H1 (cell line): ENCODE measurements around the gene DIO3. TPM values are rescaled to one million over a fixed set of nuclear protein-coding genes. Genes with fewer than 3 reads are reported as not detected.

ENCODE experiments used
- CTCF ChIA-PET: fragments of 300-600 bp; sonication (Branson Sonifier 250); formaldehyde crosslinking; loops from one replicate; lab custom pipeline; 2021; ENCODE audit not compliant: partially characterized antibody; lab: Charles Lee
- POLR2A ChIA-PET: fragments of 300-600 bp; sonication (Branson Sonifier 250); formaldehyde crosslinking; loops from one replicate; lab custom pipeline; 2021; ENCODE audit warnings: inconsistent platforms; ENCODE audit not compliant: partially characterized antibody; lab: Charles Lee
- DNase-seq, 2 experiments: peaks; one replicate each; pipeline versions ENCODE4 v3.0.0 to v3.0.0-alpha.2; 2010 to 2022; ENCODE audit warnings: low spot score in 2 of 2, low read depth in 1 of 2, mixed read lengths in 1 of 2
- FAIRE-seq: peaks from 2 replicates; lab custom pipeline; 2011; peaks lifted over from hg19 to GRCh38; lab: Jason Lieb, UNC
- H2AFZ ChIP-seq: 2 replicates; pipeline ENCODE4 v1.8.1; 2012; ENCODE audit warnings: low read length, inconsistent platforms
- H2AK5ac ChIP-seq: 2 replicates; pipeline ENCODE4 v1.6.1; 2013; ENCODE audit warnings: low read depth, low read length
- H2BK120ac ChIP-seq: replicated peaks from 2 replicates; pipeline ENCODE3; 2013; ENCODE audit warnings: low read depth, low read length, inconsistent platforms
- H2BK12ac ChIP-seq: 2 replicates; pipeline ENCODE4 v1.6.1; 2013; ENCODE audit warnings: low read depth, low read length
- H2BK15ac ChIP-seq: 2 replicates; pipeline ENCODE4 v1.6.1; 2013; ENCODE audit warnings: low read length
- H2BK20ac ChIP-seq: 2 replicates; pipeline ENCODE4 v1.6.1; 2013; ENCODE audit warnings: low read length
- H2BK5ac ChIP-seq: 2 replicates; pipeline ENCODE4 v1.6.1; 2013; ENCODE audit warnings: low read depth, low read length
- H3K14ac ChIP-seq: 2 replicates; pipeline ENCODE4 v1.6.1; 2013; ENCODE audit warnings: inconsistent platforms; ENCODE audit not compliant: insufficient read length
- H3K18ac ChIP-seq: 2 replicates; pipeline ENCODE4 v1.6.1; 2013; ENCODE audit warnings: low read length; ENCODE audit errors: extremely low read depth
- H3K23ac ChIP-seq: 2 replicates; pipeline ENCODE4 v1.6.1; 2013; ENCODE audit warnings: inconsistent platforms; ENCODE audit not compliant: insufficient read length
- H3K23me2 ChIP-seq: 2 replicates; pipeline ENCODE4 v1.6.1; 2013; ENCODE audit warnings: low read depth, low read length
- H3K27ac ChIP-seq: 2 replicates; pipeline ENCODE4 v1.6.1; 2011; ENCODE audit warnings: low read depth, low read length, inconsistent platforms
- H3K27me3 ChIP-seq, 4 experiments: replicated peaks in 1 of 4; 1 replicate in 1 of 4; 2 replicates in 3 of 4; pipeline versions ENCODE4 v1.6.1 to v1.8.1; 2011 to 2013; ENCODE audit warnings: low read length in 3 of 4, mild to moderate bottlenecking in 3 of 4, inconsistent platforms in 2 of 4, mixed read lengths in 2 of 4, moderate library complexity in 1 of 4; ENCODE audit not compliant: control insufficient read depth in 3 of 4, insufficient read depth in 3 of 4; ENCODE audit errors: extremely low read depth in 1 of 4
- H3K36me3 ChIP-seq, 4 experiments: 2 replicates each; pipeline versions ENCODE4 v1.6.1 to v1.8.1; 2011 to 2013; ENCODE audit warnings: mild to moderate bottlenecking in 4 of 4, low read length in 3 of 4, moderate library complexity in 2 of 4, control low read depth in 1 of 4, inconsistent platforms in 1 of 4; ENCODE audit not compliant: insufficient read depth in 4 of 4, control insufficient read depth in 2 of 4
- H3K4ac ChIP-seq: replicated peaks from 2 replicates; pipeline ENCODE3; 2013; ENCODE audit warnings: low read length, low read depth, mixed read lengths, inconsistent platforms; ENCODE audit not compliant: insufficient read length
- H3K4me1 ChIP-seq, 4 experiments: replicated peaks in 1 of 4; 1 replicate in 1 of 4; 2 replicates in 3 of 4; pipeline versions ENCODE4 v1.6.1 to v1.8.1; 2011 to 2013; ENCODE audit warnings: low read length in 3 of 4, inconsistent platforms in 2 of 4, mixed read lengths in 1 of 4; ENCODE audit not compliant: insufficient read depth in 4 of 4, control insufficient read depth in 3 of 4
- H3K4me2 ChIP-seq, 2 experiments: 2 replicates each; pipeline versions ENCODE4 v1.6.1 to v1.8.1; 2011 to 2013; ENCODE audit warnings: low read depth in 2 of 2, low read length in 2 of 2, control low read depth in 1 of 2, inconsistent platforms in 1 of 2, mild to moderate bottlenecking in 1 of 2; ENCODE audit not compliant: insufficient read depth in 1 of 2
- H3K4me3 ChIP-seq, 4 experiments: fragments of 200-600, 300-600 bp in 1 of 4; sonication (generic), shearing (Covaris generic), sonication (Bioruptor Twin) in 1 of 4; 2 replicates each; pipeline versions ENCODE4 v1.5.1 to v1.8.1; 2011 to 2016; ENCODE audit warnings: low read length in 4 of 4, low read depth in 3 of 4, control low read depth in 2 of 4, inconsistent platforms in 2 of 4, mild to moderate bottlenecking in 2 of 4, mixed read lengths in 1 of 4, moderate library complexity in 1 of 4; ENCODE audit not compliant: insufficient read depth in 2 of 4; ENCODE audit errors: extremely low read depth in 1 of 4
- H3K56ac ChIP-seq: replicated peaks from 2 replicates; pipeline ENCODE3; 2013; ENCODE audit warnings: low read depth, mild to moderate bottlenecking, mixed read lengths, low read length, inconsistent platforms; ENCODE audit not compliant: insufficient read length
- H3K79me1 ChIP-seq: 2 replicates; pipeline ENCODE4 v1.6.1; 2013; ENCODE audit warnings: low read depth, low read length, control low read depth
- H3K79me2 ChIP-seq, 2 experiments: 2 replicates each; pipeline versions ENCODE4 v1.6.1 to v1.8.1; 2012 to 2013; ENCODE audit warnings: low read length in 2 of 2, mild to moderate bottlenecking in 2 of 2, inconsistent platforms in 1 of 2; ENCODE audit not compliant: insufficient read depth in 2 of 2, control insufficient read depth in 1 of 2
- H3K9ac ChIP-seq, 4 experiments: replicated peaks in 1 of 4; 1 replicate in 1 of 4; 2 replicates in 3 of 4; pipeline versions ENCODE4 v1.6.1 to v1.8.1; 2011 to 2013; ENCODE audit warnings: low read depth in 3 of 4, low read length in 3 of 4, control low read depth in 2 of 4, mild to moderate bottlenecking in 2 of 4, moderate library complexity in 2 of 4, inconsistent platforms in 1 of 4; ENCODE audit errors: extremely low read depth in 1 of 4
- H3K9me3 ChIP-seq, 2 experiments: 2 replicates each; pipeline versions ENCODE4 v1.6.1 to v1.8.1; 2012 to 2013; ENCODE audit warnings: mild to moderate bottlenecking in 2 of 2, moderate library complexity in 2 of 2, control low read depth in 1 of 2, inconsistent platforms in 1 of 2, low read depth in 1 of 2, low read length in 1 of 2, mixed read lengths in 1 of 2; ENCODE audit not compliant: insufficient read depth in 2 of 2
- H4K20me1 ChIP-seq, 2 experiments: replicated peaks in 1 of 2; 2 replicates each; pipeline versions ENCODE3 to v1.8.1; 2011 to 2013; ENCODE audit warnings: inconsistent platforms in 2 of 2, low read length in 2 of 2, mild to moderate bottlenecking in 1 of 2; ENCODE audit not compliant: insufficient read depth in 2 of 2, control insufficient read depth in 1 of 2
- H4K5ac ChIP-seq: 2 replicates; pipeline ENCODE4 v1.6.1; 2013; ENCODE audit warnings: low read length, low read depth, mixed read lengths, inconsistent platforms; ENCODE audit not compliant: insufficient read length
- H4K8ac ChIP-seq: 2 replicates; pipeline ENCODE4 v1.8.0; 2013; ENCODE audit warnings: mild to moderate bottlenecking, moderate library complexity, low read length, inconsistent platforms; ENCODE audit not compliant: insufficient read depth; ENCODE audit errors: extremely low read depth
- H4K91ac ChIP-seq: replicated peaks from 2 replicates; pipeline ENCODE3; 2013; ENCODE audit warnings: low read length, mixed read lengths, inconsistent platforms; ENCODE audit not compliant: insufficient read length
- ATF2 ChIP-seq: IDR thresholded peaks from 2 replicates; pipeline ENCODE4 v1.6.1; 2012; ENCODE audit warnings: low read length, inconsistent platforms
- BCL11A ChIP-seq, 2 experiments: IDR thresholded peaks; one replicate each; pipeline ENCODE4 v1.6.1; 2011; ENCODE audit warnings: low read depth in 2 of 2, low read length in 2 of 2, mild to moderate bottlenecking in 2 of 2
- EZH2 ChIP-seq: fragments of 200-600 bp; sonication (generic); IDR thresholded peaks from 2 replicates; pipeline ENCODE4 v1.7.1; 2012; ENCODE audit warnings: low read depth, mild to moderate bottlenecking, moderate library complexity, low read length, inconsistent platforms; ENCODE audit not compliant: severe bottlenecking
- FOSL1 ChIP-seq: IDR thresholded peaks from 2 replicates; pipeline ENCODE4 v1.6.1; 2011; ENCODE audit warnings: mild to moderate bottlenecking, low read depth, low read length, moderate library complexity; ENCODE audit not compliant: insufficient read depth
- HDAC2 ChIP-seq, 2 experiments: fragments of 300-600 bp in 1 of 2; sonication (generic) in 1 of 2; IDR thresholded peaks; 2 replicates each; pipeline ENCODE4 v1.6.1; 2011 to 2012; ENCODE audit warnings: low read depth in 2 of 2, low read length in 2 of 2, mild to moderate bottlenecking in 2 of 2, moderate library complexity in 2 of 2, borderline replicate concordance in 1 of 2, inconsistent platforms in 1 of 2
- PHF8 ChIP-seq: fragments of 200-600 bp; sonication (generic); conservative IDR thresholded peaks from 2 replicates; pipeline ENCODE4 v1.7.1; 2012; ENCODE audit warnings: low read depth, mild to moderate bottlenecking, inconsistent platforms, low read length, moderate library complexity
- RNF2 ChIP-seq: fragments of 200-900, 300-1000 bp; sonication (generic); IDR thresholded peaks from 2 replicates; pipeline ENCODE4 v1.7.1; 2016; ENCODE audit warnings: borderline replicate concordance, low read depth, mild to moderate bottlenecking, antibody characterized with exemption, low read length; ENCODE audit not compliant: poor library complexity, severe bottlenecking; ENCODE audit errors: missing control alignments
- TBP ChIP-seq: IDR thresholded peaks from 2 replicates; pipeline ENCODE4 v1.6.1; 2011; ENCODE audit warnings: low read depth, low read length, improper control_type of control experiment
- ZNF274 ChIP-seq: IDR thresholded peaks from 2 replicates; pipeline ENCODE4 v1.7.0; 2012; ENCODE audit warnings: low read length, borderline replicate concordance; ENCODE audit errors: extremely low read depth
- WGBS, 2 experiments: shearing (Covaris generic) in 1 of 2; methylation state at CpG; one replicate each; pipeline versions ENCODE4 v1.1.6 to v1.1.7; 2013 to 2015; ENCODE audit warnings: low lambda C conversion rate in 2 of 2, mixed read lengths in 2 of 2, inconsistent platforms in 1 of 2, low coverage in 1 of 2, missing lambda C conversion rate in 1 of 2; ENCODE audit not compliant: insufficient replicate concordance in 2 of 2, insufficient coverage in 1 of 2, insufficient read length in 1 of 2; ENCODE audit errors: extremely low coverage in 1 of 2, missing lambda C conversion rate in 1 of 2; 5-methylcytosine and 5-hydroxymethylcytosine counted together
- polyA plus RNA-seq, 7 experiments: library from polyadenylated mRNA; depleted of rRNA in 3 of 7; stranded (reverse) in 5 of 7; unstranded in 2 of 7; fragments of >200 nt in 5 of 7; fragments of 200-250 nt in 2 of 7; gene quantifications; 1 replicate in 5 of 7; 2 replicates in 1 of 7; 4 replicates in 1 of 7; pipeline versions ENCODE4 v1.2.1 to v1.2.3, GENCODE V29; 2011 to 2013; ENCODE audit warnings: missing spikeins in 2 of 7, mixed read lengths in 2 of 7
- total RNA-seq: library from RNA; stranded (reverse); fragmentation: NEBNext Ultra II Directional; extraction: Animal tissue kit (Norgen Biotek cat#: 25700); gene quantifications from 2 replicates; pipeline ENCODE4 v1.2.1, GENCODE V29; 2021

The DIO3 gene
- total and polyA plus RNA-seq, 2 of the 8 experiments (the other 6 are each of a cell fraction or from before 2014, with no cell fraction given), result 0.17 to 0.19 TPM

GRCh38 chr14:101595887-101596721 is 34.8 kb downstream of the DIO3 start:
- H3K4me1 ChIP-seq, result no peaks in the 10 kb centered on the region
- POLR2A ChIA-PET, result interaction anchor here (0.6 kb wide), 1 partner anchor 121 kb away, joined by 3 read pairs; no protein-coding TSS in a partner anchor
- WGBS, 2 experiments, result 86% methylated on average over 8 of the region's 8 CpGs; no CpG with 5 or more reads in 1 of the 2 experiments
- CTCF ChIA-PET, result no interaction called here
- no peaks in the 10 kb centered on the region for H3K36me3 ChIP-seq
- H4K91ac ChIP-seq, result no peak overlapping the region
- H4K5ac ChIP-seq, result no peak overlapping the region
- H3K4ac ChIP-seq, result no peak overlapping the region
- H3K9me3 ChIP-seq, result no peaks in the 10 kb centered on the region
- no peaks in the 10 kb centered on the region for H3K27me3 ChIP-seq
- H3K14ac ChIP-seq, result no peak overlapping the region
- no peak overlapping the region for H3K4me3 ChIP-seq
- no peaks in the 10 kb centered on the region for H3K79me2 ChIP-seq
- H3K79me1 ChIP-seq, result no peaks in the 10 kb centered on the region
- no peak overlapping the region for H2BK15ac ChIP-seq
- H3K23me2 ChIP-seq, result no peaks in the 10 kb centered on the region; the same call in 1 of the 2 replicates
- no peak overlapping the region for H3K9ac ChIP-seq
- H4K20me1 ChIP-seq, result no peaks in the 10 kb centered on the region
- FAIRE-seq (no peak), DNase-seq (no peak)
- no peak overlapping the region for H3K27ac ChIP-seq
- H2BK12ac ChIP-seq, result no peak overlapping the region
- H2BK5ac ChIP-seq, result no peak overlapping the region
- H2BK120ac ChIP-seq, result no peak overlapping the region
- no peak overlapping the region for H3K18ac ChIP-seq
- H3K4me2 ChIP-seq, result no peak overlapping the region
- no peak overlapping the region for H2AK5ac ChIP-seq
- H2BK20ac ChIP-seq, result no peak overlapping the region
- no peak overlapping the region for H2AFZ ChIP-seq
- no peak overlapping the region for H3K56ac ChIP-seq
- H4K8ac ChIP-seq, result 0 out of 2 replicates have a peak overlapping the region, but pooled peaks have one; percentile 12
- no peak overlapping the region for H3K23ac ChIP-seq
- TF ChIP-seq ATF2 (no peak), HDAC2 (IDR thresholded peaks at IDR 0.05; ENCODE audit: borderline replicate concordance in 1 of 2, low read depth in 2 of 2, low read length in 2 of 2) (no peak), FOSL1 (no peak), PHF8 (no peak), RNF2 (no peak), EZH2 (no peak), TBP (no peak), ZNF274 (no peak), BCL11A (IDR thresholded peaks at IDR 0.05; ENCODE audit: low read depth in 2 of 2, low read length in 2 of 2) (no peak)
